NCI-H460 (cell line): ENCODE data around the gene TCF19. TPM values are rescaled to one million over a fixed set of nuclear protein-coding genes. Genes with fewer than 3 reads are reported as not detected.

Experiments
- DNase-seq: peaks from one replicate; pipeline ENCODE4 v3.0.0-alpha.2; 2016; ENCODE audit warnings: low read depth; ENCODE audit errors: extremely low read depth
- total RNA-seq: library from RNA; depleted of rRNA; stranded (reverse); fragments of >200 nt; shearing (Covaris generic); gene quantifications from 2 replicates; pipeline ENCODE4 v1.2.3, GENCODE V29; 2014

The TCF19 gene
- total RNA-seq, 1 experiment from 2014 or later, result 5.6 TPM

GRCh38 chr6:31126396-31127175 is 31.8 kb upstream of the TCF19 start:
- no peak for DNase-seq

GRCh38 chr6:31128093-31128676 is 30.2 kb upstream of the TCF19 start:
- peak; percentile 40 for DNase-seq

- no peak for DNase-seq
These were observed 29.3 kb upstream of the TCF19 start for GRCh38 chr6:31129130-31129529.

GRCh38 chr6:31130751-31131150 is 27.6 kb upstream of the TCF19 start:
- no peak for DNase-seq

GRCh38 chr6:31131595-31131994 is 26.8 kb upstream of the TCF19 start:
- no peak for DNase-seq

- no peak for DNase-seq
These were observed 25.6 kb upstream of the TCF19 start for GRCh38 chr6:31132806-31133205.

- DNase-seq, result no peak
These were observed 22.7 kb upstream of the TCF19 start for GRCh38 chr6:31135710-31136109.

- DNase-seq, result no peak
These were observed 19.4 kb upstream of the TCF19 start, which contains the start of gene PSORS1C2 for GRCh38 chr6:31138982-31139381. PSORS1C2 (minus strand) TSS chr6:31139066; CDS start chr6:31139026, 40 bp downstream.

- DNase-seq, result no peak
These were observed 18.8 kb upstream of the TCF19 start for GRCh38 chr6:31139599-31139998.

GRCh38 chr6:31140643-31141042 is 17.7 kb upstream of the TCF19 start:
- no peak for DNase-seq

- no peak for DNase-seq
These were observed 16.0 kb upstream of the TCF19 start for GRCh38 chr6:31142361-31142761.

GRCh38 chr6:31143148-31143547 is 15.2 kb upstream of the TCF19 start:
- no peak for DNase-seq

- DNase-seq, result no peak
These were observed 14.0 kb upstream of the TCF19 start for GRCh38 chr6:31144296-31144969.

GRCh38 chr6:31144970-31145340 is 13.4 kb upstream of the TCF19 start:
- DNase-seq, result no peak

- DNase-seq, result no peak
These were observed 13.0 kb upstream of the TCF19 start for GRCh38 chr6:31145386-31145785.

- no peak for DNase-seq
These were observed 8.5 kb upstream of the TCF19 start for GRCh38 chr6:31149827-31150447.

- no peak for DNase-seq
These were observed 5.6 kb upstream of the TCF19 start for GRCh38 chr6:31152781-31153180.

GRCh38 chr6:31154436-31154835 is 4.0 kb upstream of the TCF19 start:
- DNase-seq, result no peak

GRCh38 chr6:31156641-31157040 is 1.7 kb upstream of the TCF19 start:
- DNase-seq, result no peak

- DNase-seq, result no peak
These were observed 763 bp upstream of the TCF19 start, which contains the start of gene CCHCR1 for GRCh38 chr6:31157513-31158139. CCHCR1 (minus strand) TSS chr6:31157802; CDS start chr6:31157600, 202 bp downstream.
